Right atrium auricular region (tissue), 2 donors: ENCODE measurements around the gene TMEM187. TPM values are rescaled to one million over a fixed set of nuclear protein-coding genes. Genes with fewer than 3 reads are reported as not detected.

ENCODE experiments used
- DNase-seq: peaks from one replicate; pipeline ENCODE4 v3.0.0-alpha.2; 2019; ENCODE audit warnings: low spot score
- H3K27ac ChIP-seq, 2 donors: fragments of 200-600 bp; sonication (generic); 1 replicate in 1 of 2; 2 replicates in 1 of 2; pipeline ENCODE4 v1.5.1; 2016 to 2019
- H3K27me3 ChIP-seq, 2 donors: fragments of 200-600 bp; sonication (generic); one replicate each; pipeline versions ENCODE4 v1.5.1 to v1.6.0; 2017 to 2019
- H3K36me3 ChIP-seq: fragments of 200-600 bp; sonication (generic); one replicate; pipeline ENCODE4 v1.5.1; 2016
- H3K4me1 ChIP-seq, 2 donors: fragments of 200-600 bp; sonication (generic); one replicate each; pipeline versions ENCODE4 v1.5.1 to v1.6.0; 2017 to 2019
- H3K4me3 ChIP-seq, 2 donors: fragments of 200-600 bp; sonication (generic); 1 replicate in 1 of 2; 2 replicates in 1 of 2; pipeline ENCODE4 v1.5.1; 2017 to 2019; ENCODE audit warnings: mild to moderate bottlenecking in 1 of 2, moderate library complexity in 1 of 2
- H3K9me3 ChIP-seq, 2 donors: fragments of 200-600 bp; sonication (generic); one replicate each; pipeline ENCODE4 v1.5.1; 2019
- CTCF ChIP-seq, 2 donors: fragments of 200-600 bp; sonication (generic); IDR thresholded peaks; one replicate each; pipeline ENCODE4 v1.5.1; 2019; ENCODE audit warnings: antibody characterized with exemption in 2 of 2
- total RNA-seq, 2 donors: library from RNA; depleted of rRNA; stranded (reverse); fragments of >200 nt; gene quantifications; one replicate each; pipeline ENCODE4 v1.1.0, GENCODE V29; 2016

Gene TMEM187
- total RNA-seq, 2 donors from 2014 or later = 4.7 to 6.4 TPM

DNA sequence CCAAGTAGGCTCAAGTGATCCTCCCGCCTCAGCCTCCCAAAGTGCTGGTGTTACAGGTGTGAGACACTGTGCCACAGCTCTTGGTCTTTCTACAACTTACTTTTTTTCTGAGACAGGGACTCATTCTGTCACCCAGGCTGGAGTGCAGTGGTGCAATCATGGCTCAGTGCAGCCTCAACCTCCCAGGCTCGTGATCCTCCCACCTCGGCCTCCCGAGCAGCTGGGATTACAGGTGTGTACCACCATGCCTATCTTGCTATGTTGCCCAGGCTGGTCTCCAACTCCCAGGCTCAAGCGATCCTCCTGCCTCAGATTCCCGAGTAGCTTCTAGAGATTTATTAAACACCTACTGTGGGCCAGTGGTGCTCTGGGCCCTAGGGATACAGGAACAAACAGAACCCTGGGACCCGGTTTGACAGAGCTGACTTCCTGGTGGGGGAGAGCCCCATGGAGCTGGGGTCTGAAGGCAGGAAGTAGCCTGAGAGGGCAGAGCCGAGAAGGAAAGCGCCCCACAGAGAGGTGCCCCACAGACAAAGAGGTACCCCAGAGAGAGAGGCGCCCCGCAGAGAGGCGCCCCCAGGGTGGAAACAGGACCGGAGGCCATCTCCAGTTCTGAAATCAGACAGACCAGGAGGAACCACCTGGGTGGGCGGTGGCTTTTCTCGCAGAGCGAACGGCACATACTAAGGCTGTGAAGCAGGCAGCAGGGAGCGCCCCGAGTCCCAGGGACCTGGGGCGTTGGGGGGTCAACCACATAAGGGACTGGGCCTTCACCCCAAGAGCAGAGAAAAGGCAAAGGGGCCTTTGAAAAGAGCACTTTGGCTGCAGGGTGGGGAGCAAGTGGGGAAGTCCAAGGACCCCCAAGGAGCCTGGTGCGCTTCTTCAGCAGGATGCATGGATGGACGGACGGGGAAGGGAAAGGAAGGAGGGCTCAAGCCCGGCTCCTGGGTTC, 42.2 kb downstream of the TMEM187 start:
- no peak for DNase-seq
- no peak overlapping the region for H3K27ac ChIP-seq
- no peaks in the 10 kb centered on the region for H3K27me3 ChIP-seq
- peaks cover 0 to 9% of the 10 kb centered on the region in 2 donors for H3K4me1 ChIP-seq
- no peak overlapping the region for H3K4me3 ChIP-seq
- TF ChIP-seq CTCF (IDR thresholded peaks at IDR 0.05) = no peak
- H3K36me3 ChIP-seq = peaks cover 11% of the 10 kb centered on the region
- H3K9me3 ChIP-seq = no peaks in the 10 kb centered on the region

- Histone ChIP-seq H3K4me3 (no peak overlapping the region), H3K27me3 (no peaks in the 10 kb centered on the region), H3K36me3 (peaks cover 11% of the 10 kb centered on the region), H3K4me1 (peaks cover 0 to 15% of the 10 kb centered on the region in 2 donors), H3K9me3 (no peaks in the 10 kb centered on the region), H3K27ac (no peak overlapping the region)
- no peak for DNase-seq
- TF ChIP-seq CTCF (IDR thresholded peaks at IDR 0.05) = no peak
Measured at GRCh38 chrX:154015581-154016264, 43.2 kb downstream of the TMEM187 start.

DNA sequence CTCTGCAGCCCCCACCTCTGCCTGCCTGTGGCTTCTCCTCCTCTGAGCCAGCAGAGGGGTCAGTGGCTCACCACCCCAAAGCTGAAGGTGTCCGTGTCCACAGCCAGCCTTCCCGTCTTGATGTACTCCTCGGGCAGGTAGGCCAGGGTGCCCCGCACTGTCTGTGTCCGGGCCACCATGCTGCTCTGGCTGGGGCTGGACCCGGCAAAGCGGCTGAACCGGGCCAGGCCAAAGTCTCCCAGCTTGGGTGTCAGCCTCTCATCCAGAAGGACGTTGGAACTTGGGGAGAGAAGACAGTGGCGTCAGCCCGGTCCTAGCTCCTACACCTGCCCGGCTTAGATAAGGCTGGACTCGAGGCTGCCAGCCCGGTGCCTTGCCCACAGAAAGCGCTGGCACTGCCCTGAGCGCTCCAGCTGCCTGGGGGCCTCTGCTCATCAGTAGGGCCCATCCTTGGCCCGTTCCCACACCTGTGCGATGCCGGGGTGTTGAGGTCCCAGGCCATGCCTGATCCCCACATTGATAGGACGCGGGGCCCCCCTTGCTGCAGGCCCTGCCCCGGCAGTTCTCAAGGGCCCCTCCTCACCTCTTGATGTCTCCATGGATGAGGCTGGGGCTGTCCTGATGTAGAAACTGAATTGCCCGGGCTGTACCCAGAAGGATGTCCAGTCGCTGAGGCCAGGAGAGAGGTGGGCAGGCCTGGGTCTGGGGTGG, 44.0 kb downstream of the TMEM187 start:
- peaks cover 0 to 20% of the 10 kb centered on the region in 2 donors for H3K4me1 ChIP-seq
- no peaks in the 10 kb centered on the region for H3K9me3 ChIP-seq
- H3K27ac ChIP-seq = no peak overlapping the region
- H3K36me3 ChIP-seq = peaks cover 11% of the 10 kb centered on the region
- no peaks in the 10 kb centered on the region for H3K27me3 ChIP-seq
- TF ChIP-seq CTCF (IDR thresholded peaks at IDR 0.05) = no peak
- no peak for DNase-seq
- H3K4me3 ChIP-seq = no peak overlapping the region

GRCh38 chrX:154017766-154018517, 45.4 kb downstream of the TMEM187 start:
- H3K36me3 ChIP-seq = peaks cover 11% of the 10 kb centered on the region
- H3K27me3 ChIP-seq = no peaks in the 10 kb centered on the region
- no peaks in the 10 kb centered on the region for H3K9me3 ChIP-seq
- peaks cover 0 to 20% of the 10 kb centered on the region in 2 donors for H3K4me1 ChIP-seq
- H3K4me3 ChIP-seq = no peak overlapping the region
- DNase-seq = no peak
- no peak overlapping the region for H3K27ac ChIP-seq
- TF ChIP-seq CTCF (IDR thresholded peaks at IDR 0.05) = no peak

DNA sequence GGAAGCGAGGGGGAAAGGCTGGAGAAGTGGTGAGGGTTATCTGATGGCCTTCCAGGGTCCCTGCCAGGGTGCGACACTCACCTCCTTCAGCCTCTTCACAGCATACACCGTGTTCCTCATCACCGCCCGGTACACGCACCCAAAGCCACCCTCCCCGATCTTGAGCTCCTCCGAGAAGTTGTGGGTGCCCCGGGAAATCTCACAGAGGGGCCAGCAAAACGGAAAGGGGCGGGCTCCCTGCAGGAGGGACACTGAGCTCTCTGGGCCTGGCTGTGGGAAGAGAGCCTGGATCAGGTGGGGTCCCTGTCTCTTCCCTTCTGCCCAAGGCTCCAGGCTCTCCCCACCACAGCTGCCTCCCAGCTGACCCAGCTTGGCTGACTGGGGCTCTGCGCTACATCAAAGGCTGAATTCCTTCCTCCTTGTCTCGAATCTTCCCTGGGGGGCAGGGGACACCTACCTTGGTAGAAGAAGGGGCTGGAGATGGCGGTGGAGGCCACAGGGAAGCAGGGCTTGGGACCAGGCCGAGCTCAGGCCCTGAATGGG, 46.0 kb downstream of the TMEM187 start:
- TF ChIP-seq CTCF (IDR thresholded peaks at IDR 0.05) = no peak
- Histone ChIP-seq H3K27me3 (no peaks in the 10 kb centered on the region), H3K27ac (peak overlapping the region; percentile 75 to 80), H3K4me1 (peaks cover 0 to 20% of the 10 kb centered on the region in 2 donors), H3K9me3 (no peaks in the 10 kb centered on the region), H3K4me3 (peak overlapping the region; percentile 47 to 60), H3K36me3 (peaks cover 11% of the 10 kb centered on the region)
- DNase-seq = no peak
